Lower lobe of right lung (tissue), 2 donors: ENCODE results near the gene TUBA1B. TPM values are rescaled to one million over a fixed set of nuclear protein-coding genes. Genes with fewer than 3 reads are reported as not detected.

Experiments used
- ATAC-seq, 2 donors: fragments of 200-7000 bp; cut with Tn5 transposase; one replicate each; pipeline ENCODE4 v1.9.1; 2020 to 2022; ENCODE audit warnings: mild to moderate bottlenecking in 2 of 2, moderate library complexity in 2 of 2
- DNase-seq: peaks from one replicate; pipeline ENCODE4 v3.0.0-alpha.2; 2020
- H3K27ac ChIP-seq: fragments of 200-600 bp; one replicate; pipeline ENCODE4 v1.8.0; 2022
- H3K27me3 ChIP-seq: fragments of 200-600 bp; one replicate; pipeline ENCODE4 v1.8.0; 2022; ENCODE audit warnings: low read depth
- H3K36me3 ChIP-seq: fragments of 200-600 bp; one replicate; pipeline ENCODE4 v1.8.0; 2022; ENCODE audit warnings: mild to moderate bottlenecking
- H3K4me1 ChIP-seq: fragments of 200-600 bp; one replicate; pipeline ENCODE4 v1.8.0; 2022
- H3K4me3 ChIP-seq: fragments of 200-600 bp; one replicate; pipeline ENCODE4 v1.8.0; 2022; ENCODE audit warnings: mild to moderate bottlenecking
- H3K9me3 ChIP-seq: fragments of 200-600 bp; one replicate; pipeline ENCODE4 v1.8.0; 2022
- intact Hi-C: fragments of 100-400 bp; cut with DNase I; formaldehyde crosslinking; loops from one replicate; pipeline ENCODE4 v1.11.0; 2022
- total RNA-seq: library from RNA; stranded (reverse); fragmentation: NEBNext Ultra II Directional; extraction: Animal tissue kit (Norgen Biotek cat#: 25700); gene quantifications from one replicate; pipeline ENCODE4 v1.2.1, GENCODE V29; 2021
- TF ChIP-seq, protein P1 (sequence below): fragments of 200-600 bp; IDR thresholded peaks from one replicate; pipeline ENCODE4 v1.8.0; 2022; ENCODE audit warnings: antibody characterized with exemption, mild to moderate bottlenecking
- donor health status: DM: no; HTN: yes; CAD: no; lungs with severe emphysema.

TUBA1B gene
- total RNA-seq, 1 donor from 2014 or later: 575 TPM

GRCh38 chr12:49092816-49093406, 38.3 kb downstream of the TUBA1B start:
- peak overlapping the region; percentile 49 for H3K4me3 ChIP-seq
- ATAC-seq: no peak
- no peak for DNase-seq
- TF ChIP-seq, protein P1, sequence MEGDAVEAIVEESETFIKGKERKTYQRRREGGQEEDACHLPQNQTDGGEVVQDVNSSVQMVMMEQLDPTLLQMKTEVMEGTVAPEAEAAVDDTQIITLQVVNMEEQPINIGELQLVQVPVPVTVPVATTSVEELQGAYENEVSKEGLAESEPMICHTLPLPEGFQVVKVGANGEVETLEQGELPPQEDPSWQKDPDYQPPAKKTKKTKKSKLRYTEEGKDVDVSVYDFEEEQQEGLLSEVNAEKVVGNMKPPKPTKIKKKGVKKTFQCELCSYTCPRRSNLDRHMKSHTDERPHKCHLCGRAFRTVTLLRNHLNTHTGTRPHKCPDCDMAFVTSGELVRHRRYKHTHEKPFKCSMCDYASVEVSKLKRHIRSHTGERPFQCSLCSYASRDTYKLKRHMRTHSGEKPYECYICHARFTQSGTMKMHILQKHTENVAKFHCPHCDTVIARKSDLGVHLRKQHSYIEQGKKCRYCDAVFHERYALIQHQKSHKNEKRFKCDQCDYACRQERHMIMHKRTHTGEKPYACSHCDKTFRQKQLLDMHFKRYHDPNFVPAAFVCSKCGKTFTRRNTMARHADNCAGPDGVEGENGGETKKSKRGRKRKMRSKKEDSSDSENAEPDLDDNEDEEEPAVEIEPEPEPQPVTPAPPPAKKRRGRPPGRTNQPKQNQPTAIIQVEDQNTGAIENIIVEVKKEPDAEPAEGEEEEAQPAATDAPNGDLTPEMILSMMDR: no peak
- intact Hi-C loops: no loop called here
- H3K4me1 ChIP-seq: peaks cover 71% of the 10 kb centered on the region
- H3K36me3 ChIP-seq: peaks cover 22% of the 10 kb centered on the region
- H3K9me3 ChIP-seq: no peaks in the 10 kb centered on the region
- H3K27ac ChIP-seq: no peak overlapping the region
- H3K27me3 ChIP-seq: peaks cover 64% of the 10 kb centered on the region

DNA sequence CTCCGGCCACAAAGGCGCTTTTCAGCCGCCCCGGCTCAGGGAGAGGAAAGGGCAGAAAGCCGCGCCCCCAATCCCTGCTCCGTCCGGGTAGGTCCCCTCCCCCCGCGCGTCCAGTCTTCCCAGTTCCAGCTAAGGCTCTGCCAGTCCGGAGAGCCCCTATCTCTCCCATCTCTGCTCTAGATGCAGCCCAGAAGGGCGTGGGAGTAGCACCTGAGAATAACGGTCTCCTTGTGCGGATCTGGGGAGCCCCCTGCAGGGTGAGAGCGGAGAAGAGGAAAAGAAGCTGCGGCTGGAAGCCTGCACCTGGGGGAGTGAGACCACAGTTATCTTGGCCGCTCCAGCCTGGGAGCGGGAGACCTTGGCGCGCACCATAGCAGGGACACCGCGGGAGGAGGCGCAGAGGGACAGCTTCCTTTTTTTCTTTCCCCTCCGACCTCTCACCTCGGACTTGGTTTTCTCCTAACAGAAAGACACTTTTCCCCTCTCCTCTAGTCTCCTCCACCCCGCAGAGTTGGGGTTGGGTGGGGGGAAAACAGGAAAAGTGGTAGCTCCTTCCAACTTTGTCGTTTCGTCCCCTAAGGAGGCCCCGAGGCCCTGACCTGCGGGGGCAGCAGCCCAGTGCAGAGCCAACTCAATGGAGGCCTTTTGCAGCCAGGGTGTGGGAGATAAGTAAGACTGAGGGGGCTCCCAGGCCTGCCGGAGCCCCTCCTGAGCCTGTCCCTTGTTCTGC, 38.9 kb downstream of the TUBA1B start:
- H3K9me3 ChIP-seq: no peaks in the 10 kb centered on the region
- TF ChIP-seq, protein P1: peak; percentile 31
- H3K27me3 ChIP-seq: peaks cover 64% of the 10 kb centered on the region
- DNase-seq (no peak), ATAC-seq (no peak)
- peak overlapping the region; percentile 49 for H3K4me3 ChIP-seq
- no peak overlapping the region for H3K27ac ChIP-seq
- H3K36me3 ChIP-seq: peaks cover 15% of the 10 kb centered on the region
- peaks cover 72% of the 10 kb centered on the region for H3K4me1 ChIP-seq
- intact Hi-C loops: no loop called here

DNA sequence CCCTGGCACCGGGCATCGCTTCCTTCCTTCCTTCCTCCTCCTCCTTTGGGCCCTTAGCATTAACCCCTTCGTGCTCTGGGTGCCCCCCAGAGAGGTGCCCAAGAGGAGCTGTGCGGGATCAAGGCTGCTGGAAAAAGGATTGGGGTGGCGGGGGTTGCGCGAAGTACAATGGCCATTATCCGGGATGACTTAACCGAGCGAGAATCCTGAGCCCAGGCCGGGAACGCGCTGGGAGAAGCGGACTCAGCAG, 39.4 kb downstream of the TUBA1B start:
- TF ChIP-seq, protein P1: no peak
- Histone ChIP-seq H3K4me3 (peak overlapping the region; percentile 49), H3K27me3 (peaks cover 64% of the 10 kb centered on the region), H3K4me1 (peaks cover 72% of the 10 kb centered on the region), H3K36me3 (peaks cover 10% of the 10 kb centered on the region), H3K27ac (no peak overlapping the region), H3K9me3 (no peaks in the 10 kb centered on the region)
- no peak for ATAC-seq
- DNase-seq: no peak
- intact Hi-C loops: no loop called here

GRCh38 chr12:49091056-49091835, 39.9 kb downstream of the TUBA1B start:
- intact Hi-C loops: no loop called here
- no peak for DNase-seq
- H3K27me3 ChIP-seq: peaks cover 64% of the 10 kb centered on the region
- H3K27ac ChIP-seq: no peak overlapping the region
- TF ChIP-seq, protein P1: no peak
- H3K4me1 ChIP-seq: peaks cover 72% of the 10 kb centered on the region
- H3K9me3 ChIP-seq: no peaks in the 10 kb centered on the region
- no peak for ATAC-seq
- H3K4me3 ChIP-seq: no peak overlapping the region
- H3K36me3 ChIP-seq: peaks cover 5% of the 10 kb centered on the region

DNA sequence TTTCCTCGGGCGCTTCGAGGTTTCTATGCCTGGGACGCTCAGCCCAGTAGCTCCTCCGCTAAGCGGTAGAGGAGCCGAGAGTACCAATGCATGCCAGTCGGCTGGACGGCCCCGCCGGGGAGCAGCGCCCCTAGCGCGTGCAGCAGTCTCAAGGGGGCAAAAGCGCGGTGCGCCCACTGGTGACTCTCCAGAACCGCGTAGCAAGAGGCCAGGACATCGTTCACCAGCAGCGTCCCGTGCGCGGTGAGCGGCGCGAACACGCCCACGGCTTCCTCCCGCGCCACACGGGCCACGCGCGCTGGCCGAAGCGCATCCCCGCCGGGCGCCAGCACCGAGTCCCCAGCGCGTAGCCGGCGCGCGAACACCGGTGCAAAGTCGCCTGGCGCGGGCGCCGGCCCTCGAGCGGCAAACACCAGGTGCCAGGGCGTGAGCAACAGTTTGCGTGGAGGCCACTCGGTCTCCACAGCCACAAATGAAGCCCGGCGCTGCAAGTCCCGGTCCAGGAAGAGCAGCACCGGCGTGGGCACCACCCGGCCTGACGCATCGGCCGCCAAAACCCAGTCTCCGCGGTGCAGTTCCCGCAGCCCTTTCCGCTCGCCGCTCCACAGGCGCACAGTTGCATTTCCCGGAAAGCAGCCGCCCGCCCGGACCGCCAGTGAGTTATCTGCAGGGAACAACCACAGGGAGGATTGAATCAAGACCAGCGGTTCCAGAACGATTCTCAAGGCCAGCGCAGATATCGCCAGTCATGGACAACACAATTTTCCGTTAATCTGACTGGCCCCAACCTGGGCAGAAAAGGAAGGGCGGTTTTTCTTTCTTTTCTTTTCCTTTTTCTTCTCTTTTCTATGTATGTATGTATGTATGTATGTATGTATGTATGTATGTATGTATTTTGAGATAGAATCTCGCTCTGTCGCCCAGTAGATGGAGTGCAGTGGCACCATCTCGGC, 41.1 kb downstream of the TUBA1B start:
- peak in 1 of 2 donors; percentile 20 for ATAC-seq
- Histone ChIP-seq H3K9me3 (no peaks in the 10 kb centered on the region), H3K36me3 (no peaks in the 10 kb centered on the region), H3K27ac (no peak overlapping the region), H3K27me3 (peaks cover 64% of the 10 kb centered on the region), H3K4me3 (peak overlapping the region; percentile 45), H3K4me1 (peaks cover 71% of the 10 kb centered on the region)
- TF ChIP-seq, protein P1: no peak
- DNase-seq: peak; percentile 52
- intact Hi-C loops: no loop called here
